Bronchial epithelial cell (primary cell): ENCODE measurements around the gene MGAT5. TPM values are rescaled to one million over a fixed set of nuclear protein-coding genes. Genes with fewer than 3 reads are reported as not detected.

Source experiments
- DNase-seq: peaks from one replicate; pipeline ENCODE4 v3.0.0-alpha.2; 2010; ENCODE audit warnings: low read depth
- FAIRE-seq: peaks from 2 replicates; lab custom pipeline; 2011; peaks lifted over from hg19 to GRCh38; lab: Jason Lieb, UNC
- H3K27me3 ChIP-seq: 2 replicates; pipeline ENCODE4 v1.5.1; 2011; ENCODE audit warnings: low read length; ENCODE audit not compliant: control insufficient read depth, insufficient read depth
- H3K36me3 ChIP-seq: 2 replicates; pipeline ENCODE4 v1.5.1; 2011; ENCODE audit warnings: low read length; ENCODE audit not compliant: control insufficient read depth, insufficient read depth
- H3K4me3 ChIP-seq: 2 replicates; pipeline ENCODE4 v1.5.1; 2011; ENCODE audit warnings: mild to moderate bottlenecking, low read depth, low read length, control low read depth
- total RNA-seq: library from RNA; depleted of rRNA; stranded (reverse); fragments of >200 nt; gene quantifications from 2 replicates; pipeline ENCODE4 v1.2.1, GENCODE V29; 2014
- TF ChIP-seq, protein P1 (sequence below): IDR thresholded peaks from 2 replicates; pipeline ENCODE4 v1.5.1; 2011; ENCODE audit warnings: mild to moderate bottlenecking, moderate library complexity, low read length, control low read depth, inconsistent platforms; ENCODE audit not compliant: insufficient read depth, severe bottlenecking

MGAT5 gene
- total RNA-seq, 1 donor from 2014 or later, result 48.7 TPM

DNA sequence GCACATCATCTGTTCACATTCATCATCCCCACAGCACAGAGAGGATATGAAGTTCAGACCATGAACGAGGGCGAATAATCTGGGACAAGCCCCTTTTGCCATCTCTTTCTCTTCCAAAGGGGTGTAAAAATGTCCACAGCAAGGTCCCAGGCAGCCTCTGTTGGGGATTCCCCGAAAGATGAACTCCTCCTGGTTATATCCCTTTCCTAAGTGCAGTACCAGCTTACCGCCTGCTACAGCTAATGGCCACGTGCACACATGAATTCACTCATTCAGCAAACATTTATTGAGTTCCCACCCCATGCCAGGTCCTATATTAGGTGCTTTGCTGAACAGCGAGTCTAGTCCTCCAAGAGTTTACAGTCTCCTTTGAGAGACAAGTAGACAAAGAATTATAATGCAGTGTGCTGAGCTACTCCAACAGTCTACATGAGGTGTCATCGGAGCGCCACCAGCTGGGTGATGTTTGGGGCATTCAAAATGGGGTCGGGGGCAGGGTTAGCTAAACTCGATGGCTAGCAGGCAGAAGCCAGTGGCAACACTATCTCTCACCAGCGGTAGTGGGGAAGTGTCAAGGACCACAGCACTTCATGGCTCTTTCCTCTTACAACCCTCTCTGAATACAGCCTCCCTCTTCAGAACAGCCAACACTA lies 236.0 kb downstream of the MGAT5 start:
- no peak for FAIRE-seq
- DNase-seq, result no peak
- Histone ChIP-seq H3K36me3 (no peaks in the 10 kb centered on the region), H3K27me3 (no peaks in the 10 kb centered on the region), H3K4me3 (no peak overlapping the region)
- TF ChIP-seq, protein P1, sequence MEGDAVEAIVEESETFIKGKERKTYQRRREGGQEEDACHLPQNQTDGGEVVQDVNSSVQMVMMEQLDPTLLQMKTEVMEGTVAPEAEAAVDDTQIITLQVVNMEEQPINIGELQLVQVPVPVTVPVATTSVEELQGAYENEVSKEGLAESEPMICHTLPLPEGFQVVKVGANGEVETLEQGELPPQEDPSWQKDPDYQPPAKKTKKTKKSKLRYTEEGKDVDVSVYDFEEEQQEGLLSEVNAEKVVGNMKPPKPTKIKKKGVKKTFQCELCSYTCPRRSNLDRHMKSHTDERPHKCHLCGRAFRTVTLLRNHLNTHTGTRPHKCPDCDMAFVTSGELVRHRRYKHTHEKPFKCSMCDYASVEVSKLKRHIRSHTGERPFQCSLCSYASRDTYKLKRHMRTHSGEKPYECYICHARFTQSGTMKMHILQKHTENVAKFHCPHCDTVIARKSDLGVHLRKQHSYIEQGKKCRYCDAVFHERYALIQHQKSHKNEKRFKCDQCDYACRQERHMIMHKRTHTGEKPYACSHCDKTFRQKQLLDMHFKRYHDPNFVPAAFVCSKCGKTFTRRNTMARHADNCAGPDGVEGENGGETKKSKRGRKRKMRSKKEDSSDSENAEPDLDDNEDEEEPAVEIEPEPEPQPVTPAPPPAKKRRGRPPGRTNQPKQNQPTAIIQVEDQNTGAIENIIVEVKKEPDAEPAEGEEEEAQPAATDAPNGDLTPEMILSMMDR, result no peak

DNA sequence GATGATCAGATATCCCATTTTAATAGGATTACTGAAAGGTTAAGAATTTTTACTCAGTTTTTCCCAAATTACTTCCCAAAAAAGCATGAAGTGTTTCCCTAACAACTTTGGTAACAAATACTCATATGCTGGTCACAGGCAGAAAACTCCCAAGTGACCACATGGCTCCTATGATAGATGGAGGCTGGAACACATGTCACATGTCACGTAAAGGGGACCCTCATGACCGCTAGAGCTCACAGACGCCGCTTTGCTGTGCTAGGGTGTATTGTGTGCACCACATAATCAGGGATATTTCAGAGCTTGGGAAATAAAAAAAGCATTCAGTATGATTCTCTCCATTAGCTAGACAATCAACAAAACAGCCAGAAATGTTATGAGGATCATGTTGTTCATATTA lies 236.7 kb downstream of the MGAT5 start:
- no peaks in the 10 kb centered on the region for H3K36me3 ChIP-seq
- FAIRE-seq (no peak), DNase-seq (no peak)
- H3K4me3 ChIP-seq, result no peak overlapping the region
- TF ChIP-seq, protein P1, result no peak
- no peaks in the 10 kb centered on the region for H3K27me3 ChIP-seq

DNA sequence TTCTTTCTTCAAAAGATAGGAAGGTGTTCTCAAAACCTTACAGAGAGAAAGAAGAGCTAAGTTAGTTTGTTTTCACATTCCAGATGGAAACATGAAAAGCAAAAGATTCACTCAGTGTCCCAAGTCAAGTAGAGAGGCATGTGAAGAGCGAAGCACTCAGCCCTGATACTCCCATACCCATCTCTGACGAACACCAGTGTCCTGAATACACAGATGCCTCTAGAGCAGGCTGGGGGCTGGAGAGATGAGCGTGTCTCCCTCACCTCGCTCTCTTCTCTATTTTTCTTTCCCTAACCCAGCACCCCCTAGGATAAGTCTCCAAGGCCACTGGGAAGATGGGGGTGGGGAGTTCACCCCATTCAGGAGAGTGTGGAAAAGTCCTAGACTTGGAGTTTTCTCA lies 237.2 kb downstream of the MGAT5 start:
- no peak overlapping the region for H3K4me3 ChIP-seq
- no peaks in the 10 kb centered on the region for H3K36me3 ChIP-seq
- TF ChIP-seq, protein P1, result no peak
- FAIRE-seq (no peak), DNase-seq (no peak)
- H3K27me3 ChIP-seq, result no peaks in the 10 kb centered on the region

DNA sequence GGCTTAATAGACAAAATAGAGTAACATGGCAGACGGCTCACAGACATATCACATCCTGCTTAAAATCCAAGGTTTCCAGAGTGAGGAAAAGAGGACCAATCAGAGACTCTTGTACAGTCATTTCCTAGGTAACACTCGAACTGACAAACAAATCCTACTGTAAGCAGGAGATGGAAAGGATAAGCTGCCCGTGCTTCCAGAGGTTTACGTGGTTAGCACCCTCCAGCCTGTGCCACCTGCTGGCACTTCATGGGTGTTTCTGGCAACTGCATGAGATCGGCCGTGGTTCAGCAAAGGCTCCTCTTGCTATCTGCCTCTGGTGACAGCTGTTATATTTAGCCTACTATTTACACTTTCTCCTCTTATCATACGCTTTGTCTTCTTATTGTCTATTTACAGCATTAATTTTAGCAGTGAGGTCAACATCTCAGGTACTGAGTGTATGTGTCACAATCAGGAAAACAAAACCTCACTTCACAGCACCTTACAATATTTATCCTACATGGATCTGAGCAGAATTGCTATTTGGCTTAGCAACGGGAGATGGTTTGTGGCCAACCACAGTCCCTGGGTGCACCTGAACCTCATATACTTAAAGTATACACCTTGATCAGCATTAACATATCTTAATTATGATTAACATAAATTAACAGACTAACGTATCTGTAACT lies 238.0 kb downstream of the MGAT5 start:
- H3K36me3 ChIP-seq, result no peaks in the 10 kb centered on the region
- TF ChIP-seq, protein P1, result peak; percentile 41
- FAIRE-seq (no peak), DNase-seq (peak; percentile 37)
- H3K27me3 ChIP-seq, result no peaks in the 10 kb centered on the region
- H3K4me3 ChIP-seq, result no peak overlapping the region

DNA sequence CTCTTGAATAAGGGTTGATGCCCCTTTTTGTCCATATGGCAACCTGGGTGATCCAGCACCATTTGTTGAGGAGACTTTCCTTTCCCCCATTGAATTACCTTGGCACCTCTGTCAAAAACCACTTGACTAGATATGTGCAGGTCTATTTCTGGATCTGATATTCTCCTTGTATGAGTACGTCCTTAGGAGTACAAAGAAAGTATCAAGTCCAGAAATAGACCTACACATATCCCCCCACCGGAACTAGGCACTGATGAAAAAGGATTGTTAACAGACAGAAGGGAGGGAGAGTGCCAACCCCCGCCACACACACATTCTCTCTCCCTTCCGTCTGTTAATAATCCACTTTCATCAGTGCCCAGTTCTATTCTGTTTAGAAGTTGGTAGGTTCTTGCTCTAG lies 239.9 kb downstream of the MGAT5 start:
- H3K4me3 ChIP-seq, result no peak overlapping the region
- TF ChIP-seq, protein P1, result no peak
- H3K36me3 ChIP-seq, result no peaks in the 10 kb centered on the region
- no peak for FAIRE-seq
- H3K27me3 ChIP-seq, result no peaks in the 10 kb centered on the region
- no peak for DNase-seq
